Hematopoietic multipotent progenitor cell treated with erythropoietin and hydrocortisone succinate and interleukin-3 and kit ligand, for 15 days (in vitro differentiated cells): ENCODE results near the gene TRIM13.
"Not testable (repeated sequence)": the region's sequence is repeated elsewhere in the genome, so short reads cannot be mapped to it uniquely, and the experiment has no call there.

Source experiments
- DNase-seq: peaks from one replicate; pipeline ENCODE4 v3.0.0-alpha.2; 2015; ENCODE audit warnings: low spot score

TRIM13 gene

DNA sequence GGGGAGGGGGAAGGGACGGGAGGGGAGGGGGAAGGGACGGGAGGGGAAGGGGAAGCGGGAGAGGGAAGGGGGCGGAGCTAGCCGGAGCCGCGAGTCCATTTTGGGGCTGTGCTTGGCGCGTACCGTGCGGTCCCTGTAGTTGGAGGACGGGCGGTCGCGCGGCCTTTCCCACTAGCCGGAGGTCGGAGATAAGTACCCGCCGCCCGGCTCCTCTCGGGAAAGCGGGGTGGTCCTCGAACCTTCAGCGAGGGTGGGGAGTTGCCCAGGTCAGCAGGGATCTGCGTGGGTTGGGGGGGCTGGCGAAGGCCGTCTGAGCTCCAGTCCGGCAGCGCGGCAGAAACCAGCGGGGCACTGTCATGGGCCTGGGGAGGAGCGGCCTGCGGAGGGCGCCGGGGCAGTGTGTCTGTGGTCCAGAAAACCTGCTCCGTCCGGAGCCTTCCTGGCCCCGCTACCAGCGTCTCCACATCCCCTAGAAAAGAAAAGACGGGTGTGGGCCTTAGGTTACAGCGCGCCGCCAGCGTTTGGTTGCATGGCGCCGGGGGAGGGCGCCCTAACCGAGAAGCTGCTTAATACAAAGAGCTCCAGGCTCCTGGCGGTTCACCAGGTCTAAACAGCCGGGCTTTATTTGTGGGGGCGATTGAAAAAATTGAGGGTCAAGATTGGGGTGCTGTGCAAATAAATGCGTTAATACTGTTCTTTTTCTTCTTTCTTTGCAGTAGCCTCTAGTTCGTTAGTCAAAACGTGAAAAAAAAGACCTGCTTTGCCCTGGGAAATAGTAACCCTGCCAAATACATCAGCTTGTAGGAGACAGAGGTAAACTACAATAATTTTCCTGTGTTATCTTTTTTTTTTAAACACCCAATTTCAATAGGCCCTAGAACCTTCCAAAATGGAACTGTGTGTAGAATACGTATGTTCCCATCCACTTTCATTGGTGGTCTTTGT is at the start of gene TRIM13:
TSS of gene TRIM13 (plus strand) at position 92 of the 945 bp plus-strand sequence. CDS start 14,899 bp downstream, outside the sequence.
- peak; percentile 85 for DNase-seq

- DNase-seq: not testable (repeated sequence)
Observed at GRCh38 chr13:49948777-49949270, 48.0 kb upstream of the TRIM13 start.

DNA sequence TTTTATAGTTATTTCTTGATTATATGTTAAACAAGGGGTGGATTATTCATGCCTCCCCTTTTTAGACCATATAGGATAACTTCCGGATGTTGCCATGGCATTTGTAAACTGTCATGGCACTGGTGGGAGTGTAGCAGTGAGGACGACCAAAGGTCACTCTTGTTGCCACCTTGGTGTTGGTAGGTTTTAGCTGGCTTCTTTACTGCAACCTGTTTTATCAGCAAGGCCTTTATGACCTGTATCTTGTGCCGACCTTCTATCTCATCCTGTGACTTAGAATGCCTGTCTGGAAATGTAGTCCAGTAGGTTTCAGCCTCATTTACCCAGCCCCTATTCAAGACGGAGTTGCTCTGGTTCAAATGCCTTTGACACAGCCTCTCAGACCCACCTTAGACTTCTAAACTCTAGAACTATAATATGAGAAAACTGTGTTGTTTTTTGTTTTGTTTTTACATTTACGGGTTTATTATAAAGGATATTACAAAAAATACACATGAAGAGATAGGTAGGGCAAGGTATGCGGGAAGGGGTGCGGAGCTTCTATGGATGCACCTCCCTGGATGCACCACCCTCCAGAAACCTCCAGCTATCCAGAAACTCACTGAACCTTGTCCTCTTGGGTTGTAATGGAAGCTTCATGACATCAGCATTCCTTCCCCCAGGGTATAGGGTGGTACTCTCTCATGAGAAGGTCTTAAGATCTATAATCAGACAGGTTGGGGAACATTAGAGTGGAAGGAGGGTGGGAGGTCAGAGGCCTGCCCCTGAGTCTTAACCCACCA is 44.9 kb upstream of the TRIM13 start:
- no peak for DNase-seq

GRCh38 chr13:49953560-49953959 is 43.3 kb upstream of the TRIM13 start:
- DNase-seq: no peak

DNA sequence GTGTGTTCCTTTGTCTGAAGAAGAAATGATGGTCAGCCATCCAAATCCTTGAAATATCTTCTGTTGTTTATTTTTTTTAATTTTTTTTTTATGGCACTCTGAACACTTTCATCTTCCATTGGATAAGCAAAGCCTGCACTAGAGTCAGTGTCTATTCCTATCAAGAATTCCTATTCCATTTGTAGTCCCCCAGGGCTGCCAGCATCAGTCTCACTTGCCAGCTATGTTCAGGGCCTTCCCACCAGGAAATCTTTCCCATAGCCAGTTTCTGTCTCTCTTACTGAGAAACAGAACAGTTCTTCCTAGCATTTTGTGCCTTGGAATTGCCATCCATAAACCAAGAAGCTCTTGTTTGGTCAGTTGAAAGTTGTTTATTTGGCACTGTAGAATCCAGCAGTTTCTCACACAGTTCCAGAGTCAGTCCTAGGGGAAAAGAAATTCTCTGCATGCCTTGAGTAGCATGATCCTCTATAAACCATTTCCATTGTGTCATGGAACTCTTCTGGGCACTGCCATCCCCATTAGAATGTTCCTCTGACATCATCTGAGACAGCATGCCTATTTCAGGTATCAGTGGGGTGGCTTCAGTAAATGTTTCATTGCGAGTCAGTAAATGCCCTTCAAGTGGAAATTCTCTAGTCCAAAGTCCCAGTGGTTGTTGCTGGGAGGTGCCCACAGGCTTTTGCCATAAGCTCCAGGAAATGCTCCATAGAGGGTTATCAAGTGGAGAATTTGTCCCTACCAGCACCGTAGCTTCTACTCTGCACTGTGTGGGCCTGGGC is 42.0 kb upstream of the TRIM13 start:
- no peak for DNase-seq

- no peak for DNase-seq
Observed at GRCh38 chr13:49956131-49956530, 40.7 kb upstream of the TRIM13 start.

DNA sequence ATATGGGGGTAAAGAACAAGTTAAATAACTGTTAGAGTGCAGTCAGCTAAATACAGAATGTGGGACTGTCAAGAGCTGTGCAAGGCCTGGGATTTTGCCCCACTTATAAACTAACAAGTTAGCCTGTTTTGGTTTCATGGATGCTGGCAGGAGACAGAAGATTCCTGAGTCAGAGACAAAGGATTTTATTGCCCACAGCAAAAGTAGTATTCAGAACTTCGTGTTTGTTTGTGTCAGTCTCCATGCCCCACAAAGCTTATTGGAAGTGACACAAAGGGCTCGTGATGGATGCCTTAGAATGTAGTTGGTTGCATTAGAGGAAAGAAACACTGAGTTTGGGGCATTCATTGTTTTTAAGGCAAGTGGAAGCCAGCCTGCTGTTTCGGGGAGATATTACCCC is 38.5 kb upstream of the TRIM13 start:
- DNase-seq: no peak

- DNase-seq: no peak
Observed at GRCh38 chr13:49967456-49967855, 29.4 kb upstream of the TRIM13 start.

DNA sequence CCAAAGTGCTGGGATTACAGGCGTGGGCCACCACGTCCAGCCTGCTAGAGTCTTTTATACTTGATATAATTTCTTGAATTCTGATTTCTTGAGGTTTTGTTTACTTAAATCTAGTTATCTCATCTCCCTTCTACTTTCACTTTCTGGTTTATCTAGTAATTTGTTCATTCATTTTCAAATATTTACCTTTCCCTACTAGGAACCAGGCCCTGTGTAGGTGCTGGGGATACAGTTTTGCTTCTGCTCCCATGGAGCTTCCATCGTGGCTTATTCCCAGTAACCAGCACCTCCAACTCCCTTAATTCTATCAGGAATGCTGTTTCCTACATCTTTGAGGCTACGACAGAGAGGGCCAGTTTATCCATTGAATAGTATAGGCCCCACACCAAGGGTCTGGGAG is 24.1 kb upstream of the TRIM13 start:
- no peak for DNase-seq

- no peak for DNase-seq
Observed at GRCh38 chr13:49975826-49976225, 21.0 kb upstream of the TRIM13 start.

DNA sequence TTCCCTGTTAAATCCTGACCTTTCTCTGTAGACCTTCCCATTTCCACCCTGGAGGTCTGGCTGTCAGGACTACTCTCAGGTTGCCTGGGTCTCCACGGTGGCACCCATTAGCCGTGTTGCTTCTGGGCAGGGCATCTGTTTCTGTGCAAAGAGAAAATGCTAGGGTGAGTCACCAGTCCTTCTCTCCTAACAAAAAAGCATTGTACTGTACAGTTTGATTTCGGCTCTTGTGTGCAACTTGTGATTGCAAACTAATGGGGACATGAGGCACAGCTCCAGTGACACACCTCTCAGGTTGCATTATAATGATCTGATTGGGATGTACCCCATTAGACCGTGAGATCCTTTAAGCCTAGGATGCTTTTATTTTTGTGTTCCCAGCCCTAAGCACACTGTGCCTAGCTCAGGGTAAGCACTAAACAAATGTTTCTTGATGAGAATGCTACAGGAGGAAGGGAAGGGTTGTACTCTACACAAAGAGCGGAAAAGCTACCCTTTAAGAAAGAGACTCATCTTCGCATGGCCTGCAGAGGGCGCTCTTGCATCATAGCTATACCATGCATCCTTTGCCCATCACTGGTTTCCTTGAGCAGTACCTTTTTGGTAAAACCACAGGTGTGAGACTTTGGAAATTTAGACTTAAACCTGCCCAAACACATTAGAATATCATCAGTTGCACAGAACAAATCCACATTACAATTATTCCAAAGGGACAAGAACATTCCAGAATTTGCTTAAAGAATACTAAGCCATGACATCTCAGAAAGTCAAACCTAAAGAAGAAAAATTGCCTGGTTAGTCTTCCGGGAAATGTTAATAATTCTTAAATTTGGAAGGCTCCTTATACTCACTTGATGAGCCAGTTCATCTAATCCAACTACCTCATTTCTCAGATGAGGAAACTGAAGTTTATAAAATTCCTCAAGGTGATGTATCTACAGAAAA is 20.3 kb upstream of the TRIM13 start:
- peak; percentile 82 for DNase-seq

- DNase-seq: no peak
Observed at GRCh38 chr13:49977992-49978391, 18.9 kb upstream of the TRIM13 start.

GRCh38 chr13:49980266-49980665 is 16.6 kb upstream of the TRIM13 start:
- no peak for DNase-seq

DNA sequence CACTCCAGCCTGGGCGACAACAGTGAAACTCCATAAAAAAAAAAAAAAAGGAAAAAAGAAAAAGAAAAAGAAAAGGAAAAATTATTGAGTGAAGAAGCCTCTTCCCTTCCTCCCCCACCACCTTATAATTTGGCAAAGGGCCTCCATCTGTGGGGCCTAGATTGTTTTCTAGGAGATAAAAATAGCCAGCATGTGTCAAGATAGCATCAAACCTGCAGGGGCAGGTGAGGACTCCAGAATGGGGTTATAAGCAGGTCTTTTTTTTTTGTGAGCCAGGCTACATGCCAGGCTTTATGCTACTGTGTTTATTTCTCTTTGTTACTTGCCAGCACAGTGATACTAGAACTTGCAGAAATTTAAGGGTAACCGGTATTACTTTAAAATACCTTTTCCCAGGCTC is 11.7 kb upstream of the TRIM13 start:
- DNase-seq: no peak

- no peak for DNase-seq
Observed at GRCh38 chr13:49986471-49986870, 10.4 kb upstream of the TRIM13 start.

GRCh38 chr13:49990612-49991011 is 6.2 kb upstream of the TRIM13 start:
- DNase-seq: not testable (repeated sequence)

DNA sequence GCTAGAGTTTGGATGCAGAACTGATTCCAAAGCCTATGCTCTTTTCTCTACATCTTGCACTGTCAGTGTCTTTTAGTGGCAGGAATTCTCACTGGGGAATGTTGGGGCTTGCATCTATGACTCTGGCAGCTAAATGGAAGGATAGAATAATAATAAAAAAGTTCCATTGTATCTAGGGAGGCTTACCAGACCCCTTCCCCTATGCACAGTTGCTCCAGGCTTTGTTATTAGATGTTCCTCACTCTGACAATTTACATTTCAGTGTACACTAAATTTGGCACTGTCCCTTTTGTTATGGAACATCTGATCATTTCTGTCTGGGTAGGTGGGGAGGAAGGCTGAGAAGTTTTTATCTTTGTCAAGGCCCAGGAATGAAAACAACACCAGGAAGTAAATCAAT is 3.7 kb upstream of the TRIM13 start:
- no peak for DNase-seq

- no peak for DNase-seq
Observed at GRCh38 chr13:49993666-49994065, 3.2 kb upstream of the TRIM13 start.

DNA sequence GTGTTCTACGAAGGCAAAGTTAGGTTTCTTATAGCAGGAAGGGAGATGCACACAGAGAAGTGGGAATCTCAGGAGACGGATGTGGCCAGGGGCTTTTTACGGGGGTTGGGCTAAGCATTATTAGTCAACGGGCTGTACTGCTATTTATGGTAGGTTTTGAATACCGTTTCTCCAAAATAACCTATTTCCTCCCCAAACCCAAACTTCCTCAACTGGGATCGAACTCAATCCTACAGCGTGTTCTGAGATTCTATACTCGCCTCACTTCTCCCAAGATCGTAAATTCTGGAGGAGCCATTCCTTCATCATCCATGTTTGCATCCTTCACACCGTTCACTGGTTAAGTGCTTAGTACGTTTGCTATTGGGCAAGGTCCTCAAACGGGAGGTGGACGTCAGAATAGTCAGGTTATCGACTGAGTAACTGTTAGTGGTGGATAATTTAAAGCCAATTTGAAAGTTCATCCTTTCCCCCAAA is 1.2 kb upstream of the TRIM13 start:
- DNase-seq: no peak

DNA sequence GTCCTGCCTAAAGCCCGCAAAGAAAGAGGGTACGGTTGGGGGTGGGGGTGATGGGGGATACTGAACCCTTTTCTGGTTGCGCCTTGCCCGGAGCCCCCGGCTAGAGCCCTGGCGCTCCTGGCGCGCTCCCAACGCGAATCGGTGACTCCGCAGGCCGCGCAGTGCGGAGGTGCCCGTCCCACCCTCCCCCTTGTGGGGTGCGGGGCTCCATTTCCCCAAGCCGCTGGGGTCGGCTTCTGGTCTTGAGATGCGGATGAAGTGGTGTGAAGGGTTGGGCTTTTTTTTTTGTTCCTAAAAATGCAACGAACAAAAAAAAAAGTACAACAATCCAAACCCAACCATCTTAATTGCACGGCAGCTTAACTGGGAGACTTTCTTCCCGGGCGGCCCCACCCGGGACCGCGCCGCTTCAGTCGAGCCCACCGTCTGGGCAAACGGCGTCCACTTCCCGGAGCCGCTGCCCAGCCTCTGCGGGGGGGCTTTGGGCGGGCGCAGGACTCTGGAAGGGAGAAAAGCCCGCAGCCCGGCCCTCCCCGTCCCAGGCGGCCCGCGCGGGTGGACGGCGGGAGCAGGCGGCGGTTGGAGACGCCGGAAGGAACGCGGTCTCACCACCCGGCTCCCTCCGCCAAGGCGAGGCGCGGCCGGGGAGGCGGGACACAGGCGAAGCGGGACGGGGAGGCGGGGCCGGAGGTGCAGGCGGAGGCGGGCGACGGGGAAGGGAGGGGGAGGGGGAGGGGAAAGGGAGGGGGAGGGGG is 504 bp upstream of the TRIM13 start:
- DNase-seq: peak; percentile 91
